Skeletal muscle tissue (tissue), 4 donors: ENCODE results near the gene CAPN8. TPM values are rescaled to one million over a fixed set of nuclear protein-coding genes. Genes with fewer than 3 reads are reported as not detected.

Source experiments
- H3K27ac ChIP-seq: one replicate; pipeline ENCODE4 v1.7.0; 2013; ENCODE audit warnings: mild to moderate bottlenecking, low read depth, low read length, inconsistent platforms
- H3K27me3 ChIP-seq, 3 donors: one replicate each; pipeline ENCODE4 v1.7.0; 2013; ENCODE audit warnings: low read length in 3 of 3; ENCODE audit not compliant: control insufficient read depth in 3 of 3, insufficient read depth in 3 of 3
- H3K36me3 ChIP-seq, 3 donors: one replicate each; pipeline ENCODE4 v1.7.0; 2013; ENCODE audit warnings: low read length in 3 of 3; ENCODE audit not compliant: control insufficient read depth in 3 of 3, insufficient read depth in 3 of 3
- H3K4me1 ChIP-seq, 3 donors: one replicate each; pipeline ENCODE4 v1.7.0; 2013; ENCODE audit warnings: low read length in 3 of 3, mild to moderate bottlenecking in 3 of 3; ENCODE audit not compliant: control insufficient read depth in 3 of 3, insufficient read depth in 3 of 3
- H3K4me3 ChIP-seq, 3 donors: one replicate each; pipeline ENCODE4 v1.7.0; 2013; ENCODE audit warnings: low read length in 3 of 3
- H3K9ac ChIP-seq, 3 donors: one replicate each; pipeline ENCODE4 v1.7.0; 2013; ENCODE audit warnings: low read length in 3 of 3, mild to moderate bottlenecking in 3 of 3, moderate library complexity in 2 of 3, low read depth in 1 of 3
- H3K9me3 ChIP-seq, 3 donors: one replicate each; pipeline ENCODE4 v1.7.0; 2013; ENCODE audit warnings: low read length in 3 of 3; ENCODE audit not compliant: control insufficient read depth in 3 of 3
- total RNA-seq: library from RNA; depleted of rRNA; stranded (reverse); fragments of >200 nt; gene quantifications from one replicate; pipeline ENCODE4 v1.2.3, GENCODE V29; 2014
- donor health status: Osteomylitis.

CAPN8 gene
- total RNA-seq, 1 donor from 2014 or later = 1.0 TPM

- no peak overlapping the region for H3K4me3 ChIP-seq
- no peak overlapping the region for H3K27ac ChIP-seq
- no peaks in the 10 kb centered on the region for H3K4me1 ChIP-seq
- no peak overlapping the region for H3K9ac ChIP-seq
- H3K27me3 ChIP-seq = peaks cover 0 to 2% (median 2%) of the 10 kb centered on the region in 3 donors
- no peaks in the 10 kb centered on the region for H3K36me3 ChIP-seq
- no peaks in the 10 kb centered on the region for H3K9me3 ChIP-seq
Measured at GRCh38 chr1:223680188-223680587, 14.7 kb upstream of the CAPN8 start.

DNA sequence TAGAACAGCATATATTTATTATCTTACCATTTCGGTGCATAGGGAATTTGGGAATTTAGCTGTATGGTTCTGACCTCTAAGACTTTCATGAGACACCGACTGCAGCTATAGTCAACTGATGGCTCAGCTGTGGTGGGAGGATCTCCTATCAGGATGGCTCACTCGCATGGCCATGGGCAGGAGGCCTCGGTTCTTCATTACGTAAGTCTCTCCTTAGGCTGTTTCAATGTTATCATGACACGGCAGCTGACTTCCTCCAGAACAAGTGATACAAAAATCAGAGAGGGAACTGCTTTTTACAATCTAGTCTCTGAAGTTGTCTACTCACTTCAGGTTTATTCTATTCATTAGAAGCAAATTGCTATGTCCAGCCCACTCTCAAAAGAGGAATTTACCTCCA lies 13.3 kb upstream of the CAPN8 start:
- Histone ChIP-seq H3K36me3 (no peaks in the 10 kb centered on the region), H3K4me1 (no peaks in the 10 kb centered on the region)

GRCh38 chr1:223674119-223674890 lies 8.8 kb upstream of the CAPN8 start:
- Histone ChIP-seq H3K4me3 (no peak overlapping the region), H3K36me3 (no peaks in the 10 kb centered on the region), H3K9ac (no peak overlapping the region), H3K9me3 (peaks cover 0 to 3% (median 0%) of the 10 kb centered on the region in 3 donors), H3K27me3 (no peaks in the 10 kb centered on the region), H3K27ac (no peak overlapping the region), H3K4me1 (no peaks in the 10 kb centered on the region)

More for the DNA sequence above, 13.3 kb upstream of the CAPN8 start:
- peaks cover 0 to 2% (median 2%) of the 10 kb centered on the region in 3 donors for H3K27me3 ChIP-seq
- peaks cover 0 to 3% (median 0%) of the 10 kb centered on the region in 3 donors for H3K9me3 ChIP-seq
- no peak overlapping the region for H3K27ac ChIP-seq
- H3K4me3 ChIP-seq = no peak overlapping the region
- H3K9ac ChIP-seq = no peak overlapping the region

GRCh38 chr1:223670458-223671159 lies 5.1 kb upstream of the CAPN8 start:
- Histone ChIP-seq H3K4me3 (no peak overlapping the region), H3K4me1 (no peaks in the 10 kb centered on the region)

DNA sequence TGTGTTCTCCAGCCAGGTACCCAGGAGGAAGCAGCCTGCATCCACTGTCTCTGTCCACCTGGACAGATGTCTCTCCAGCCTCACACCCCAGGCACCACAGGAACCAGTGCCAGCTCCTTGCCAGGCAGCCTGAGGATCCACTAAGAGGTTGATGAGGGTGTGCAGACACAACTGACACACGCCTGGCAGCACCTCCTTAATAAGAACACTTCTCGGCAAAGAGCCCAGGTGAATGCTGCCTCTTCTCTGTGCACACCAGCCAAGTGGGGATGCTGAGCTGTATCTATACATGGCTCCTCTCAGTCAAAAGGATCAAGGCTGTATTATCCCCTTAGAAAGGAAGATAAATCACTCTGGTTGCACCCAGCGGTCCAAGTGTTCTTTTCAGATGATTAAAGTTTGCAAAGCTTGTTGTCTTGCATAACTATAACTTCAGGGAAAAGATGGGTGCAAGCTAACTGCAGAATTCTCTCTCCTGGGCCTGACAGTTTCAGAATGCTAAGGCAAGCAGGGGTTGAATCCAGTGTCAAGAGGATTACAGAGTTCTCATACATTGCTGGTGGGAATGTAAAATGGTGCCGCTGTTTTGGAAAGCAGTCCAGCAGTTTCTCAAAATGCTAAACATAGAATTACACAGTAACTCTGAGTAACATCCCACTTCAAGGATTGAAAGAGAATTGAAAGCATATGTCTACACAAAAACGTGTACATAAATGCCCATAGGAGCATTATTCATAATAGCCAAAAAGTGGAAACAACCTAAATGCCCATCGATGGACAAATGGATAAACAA lies 3.7 kb upstream of the CAPN8 start:
- Histone ChIP-seq H3K36me3 (no peaks in the 10 kb centered on the region), H3K9me3 (peaks cover 0 to under 1% (median 0%) of the 10 kb centered on the region in 3 donors), H3K4me3 (no peak overlapping the region), H3K27me3 (no peaks in the 10 kb centered on the region), H3K27ac (no peak overlapping the region), H3K4me1 (no peaks in the 10 kb centered on the region), H3K9ac (no peak overlapping the region)

More at GRCh38 chr1:223670458-223671159, 5.1 kb upstream of the CAPN8 start:
- no peak overlapping the region for H3K27ac ChIP-seq
- H3K9me3 ChIP-seq = peaks cover 0 to 3% (median 0%) of the 10 kb centered on the region in 3 donors
- no peaks in the 10 kb centered on the region for H3K27me3 ChIP-seq
- H3K9ac ChIP-seq = no peak overlapping the region
- no peaks in the 10 kb centered on the region for H3K36me3 ChIP-seq

GRCh38 chr1:223667484-223668182 lies 2.1 kb upstream of the CAPN8 start:
- H3K27me3 ChIP-seq = peaks cover 0 to 4% (median 0%) of the 10 kb centered on the region in 3 donors
- H3K4me3 ChIP-seq = no peak overlapping the region
- no peaks in the 10 kb centered on the region for H3K4me1 ChIP-seq
- H3K36me3 ChIP-seq = no peaks in the 10 kb centered on the region
- no peaks in the 10 kb centered on the region for H3K9me3 ChIP-seq
- no peak overlapping the region for H3K27ac ChIP-seq
- H3K9ac ChIP-seq = no peak overlapping the region

GRCh38 chr1:223664106-223664505 lies 1.4 kb downstream of the CAPN8 start:
- Histone ChIP-seq H3K27ac (no peak overlapping the region), H3K9ac (no peak overlapping the region), H3K4me3 (no peak overlapping the region)

DNA sequence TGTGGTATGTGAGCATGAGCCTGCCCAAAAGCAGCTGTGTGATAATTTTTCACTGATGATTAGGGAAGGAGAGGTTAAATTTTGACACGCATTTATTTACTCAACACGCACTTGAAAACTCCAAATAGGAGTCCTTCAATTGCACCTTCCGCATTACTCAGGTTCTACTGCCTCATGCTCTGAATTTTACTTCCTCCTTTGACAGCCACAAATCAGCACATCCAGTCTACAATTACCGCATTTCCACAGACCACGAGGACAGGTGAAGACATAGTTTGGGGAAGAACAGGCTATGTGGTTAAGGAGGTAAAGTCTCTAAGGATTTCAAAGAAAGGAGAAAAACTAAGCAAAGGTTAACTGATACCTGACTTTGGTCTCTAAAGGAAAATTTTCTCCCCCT lies 2.6 kb downstream of the CAPN8 start:
- H3K27me3 ChIP-seq = peaks cover 0 to 4% (median 0%) of the 10 kb centered on the region in 3 donors
- no peaks in the 10 kb centered on the region for H3K36me3 ChIP-seq
- no peaks in the 10 kb centered on the region for H3K4me1 ChIP-seq
- H3K9ac ChIP-seq = no peak overlapping the region
- H3K27ac ChIP-seq = no peak overlapping the region
- no peak overlapping the region for H3K4me3 ChIP-seq
- no peaks in the 10 kb centered on the region for H3K9me3 ChIP-seq

More at GRCh38 chr1:223664106-223664505, 1.4 kb downstream of the CAPN8 start:
- H3K36me3 ChIP-seq = no peaks in the 10 kb centered on the region
- no peaks in the 10 kb centered on the region for H3K4me1 ChIP-seq
- peaks cover 0 to 4% (median 0%) of the 10 kb centered on the region in 3 donors for H3K27me3 ChIP-seq
- H3K9me3 ChIP-seq = no peaks in the 10 kb centered on the region

DNA sequence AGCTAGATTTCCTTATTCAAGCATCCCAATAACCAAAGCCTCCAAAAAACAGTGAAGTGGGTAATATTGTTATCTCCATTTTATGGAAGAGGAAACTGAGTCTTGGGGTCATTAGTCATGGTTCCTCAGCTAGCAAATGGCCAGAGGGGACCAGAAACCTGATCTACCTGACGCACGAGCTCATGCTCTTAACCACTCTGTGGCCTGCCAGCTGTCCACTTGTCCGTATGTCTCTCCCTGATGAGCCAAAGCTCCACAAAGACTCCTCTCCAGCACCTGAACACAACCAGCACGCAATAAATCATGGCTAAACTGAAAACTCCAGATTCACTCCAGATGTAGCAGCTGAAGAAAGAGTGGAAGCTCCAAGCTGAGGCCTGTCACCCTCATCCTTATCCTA lies 5.8 kb downstream of the CAPN8 start:
- H3K27ac ChIP-seq = no peak overlapping the region
- H3K9me3 ChIP-seq = no peaks in the 10 kb centered on the region
- H3K4me1 ChIP-seq = peaks cover 0 to 3% (median 0%) of the 10 kb centered on the region in 3 donors
- H3K4me3 ChIP-seq = no peak overlapping the region
- H3K36me3 ChIP-seq = no peaks in the 10 kb centered on the region
- peaks cover 0 to 4% (median 0%) of the 10 kb centered on the region in 3 donors for H3K27me3 ChIP-seq
- no peak overlapping the region for H3K9ac ChIP-seq
